ENCODE results near the gene SORCS2. TPM values are rescaled to one million over a fixed set of nuclear protein-coding genes. Genes with fewer than 3 reads are reported as not detected.

The SORCS2 gene
- total RNA-seq, 2 experiments from 2014 or later = 0.03 TPM; not detected in 1

GRCh38 chr4:7581477-7581876 lies 389.1 kb downstream of the SORCS2 start:
- CTCF ChIA-PET (ENCODE audit: unreplicated experiment) = no interaction called here

DNA sequence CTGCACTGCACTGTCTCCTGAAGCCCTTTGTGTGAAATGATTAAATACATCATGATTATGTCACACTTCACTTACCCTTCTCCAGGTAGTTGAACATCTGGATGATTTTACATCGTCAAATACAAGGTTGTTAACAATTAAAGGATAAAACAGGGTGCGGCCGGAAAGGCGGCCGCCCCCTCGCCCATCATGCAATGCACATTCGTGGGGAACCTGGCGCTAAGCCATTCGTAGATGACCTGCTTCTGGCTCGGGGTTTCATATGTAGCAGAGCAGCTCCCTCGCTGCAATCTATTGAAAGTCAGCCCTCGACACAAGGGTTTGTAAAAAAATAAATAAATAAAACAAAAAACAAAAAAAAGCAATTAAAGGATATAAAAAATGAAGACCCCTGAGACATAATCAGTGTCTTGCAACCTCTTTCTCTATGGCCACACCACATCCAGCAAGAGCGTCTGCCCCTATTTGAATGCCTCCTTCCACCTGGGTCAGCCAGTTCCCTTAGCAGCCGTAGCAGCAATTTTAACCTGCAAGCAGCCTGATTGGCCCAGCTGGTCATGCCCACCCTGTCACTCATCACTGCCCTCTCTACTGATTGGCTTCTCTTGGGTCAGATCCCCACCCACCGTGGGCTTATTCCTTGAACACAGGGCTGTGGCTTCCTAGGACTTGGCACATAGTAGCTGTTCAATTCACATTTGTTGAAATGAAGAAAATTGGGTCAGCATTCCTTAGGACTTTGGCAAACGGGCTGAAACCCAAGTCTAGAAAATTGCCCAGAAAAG lies 390.2 kb downstream of the SORCS2 start:
- no peaks in the 10 kb centered on the region for H3K79me2 ChIP-seq (ENCODE audit: insufficient read depth, low read depth, low read length)
- no peak for TF ChIP-seq EZH2phosphoT487 (IDR thresholded peaks at IDR 0.05; ENCODE audit: borderline replicate concordance, low read depth, low read length)
- TF ChIP-seq, protein P1, sequence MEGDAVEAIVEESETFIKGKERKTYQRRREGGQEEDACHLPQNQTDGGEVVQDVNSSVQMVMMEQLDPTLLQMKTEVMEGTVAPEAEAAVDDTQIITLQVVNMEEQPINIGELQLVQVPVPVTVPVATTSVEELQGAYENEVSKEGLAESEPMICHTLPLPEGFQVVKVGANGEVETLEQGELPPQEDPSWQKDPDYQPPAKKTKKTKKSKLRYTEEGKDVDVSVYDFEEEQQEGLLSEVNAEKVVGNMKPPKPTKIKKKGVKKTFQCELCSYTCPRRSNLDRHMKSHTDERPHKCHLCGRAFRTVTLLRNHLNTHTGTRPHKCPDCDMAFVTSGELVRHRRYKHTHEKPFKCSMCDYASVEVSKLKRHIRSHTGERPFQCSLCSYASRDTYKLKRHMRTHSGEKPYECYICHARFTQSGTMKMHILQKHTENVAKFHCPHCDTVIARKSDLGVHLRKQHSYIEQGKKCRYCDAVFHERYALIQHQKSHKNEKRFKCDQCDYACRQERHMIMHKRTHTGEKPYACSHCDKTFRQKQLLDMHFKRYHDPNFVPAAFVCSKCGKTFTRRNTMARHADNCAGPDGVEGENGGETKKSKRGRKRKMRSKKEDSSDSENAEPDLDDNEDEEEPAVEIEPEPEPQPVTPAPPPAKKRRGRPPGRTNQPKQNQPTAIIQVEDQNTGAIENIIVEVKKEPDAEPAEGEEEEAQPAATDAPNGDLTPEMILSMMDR (conservative IDR thresholded peaks at IDR 0.05; ENCODE audit: low read length) = no peak
- ChIA-PET POLR2A (no interaction called here), CTCF (ENCODE audit: unreplicated experiment) (no interaction called here)
- no peak overlapping the region for H2AFZ ChIP-seq (ENCODE audit: low read length)
- no peaks in the 10 kb centered on the region for H3K9me2 ChIP-seq (ENCODE audit: insufficient read depth, low read length)
- BruUV-seq (replicated peaks) = no TSS peak
- no peaks in the 10 kb centered on the region for H3K9me3 ChIP-seq (ENCODE audit: low read length)
- no peak overlapping the region for H3K4me3 ChIP-seq (ENCODE audit: low read depth, low read length, poor library complexity, severe bottlenecking)
- H3K36me3 ChIP-seq (ENCODE audit: insufficient read depth, low read length) = no peaks in the 10 kb centered on the region
- no peaks in the 10 kb centered on the region for H3K4me1 ChIP-seq (ENCODE audit: insufficient read depth, low read length, poor library complexity, severe bottlenecking)
- intact Hi-C loops (cut with micrococcal nuclease; ENCODE audit: unreplicated experiment) = no loop called here
- H3K27ac ChIP-seq (ENCODE audit: low read depth, low read length, poor library complexity, severe bottlenecking) = no peak overlapping the region
- DNase-seq (ENCODE audit: low spot score) = no peak
- no peak overlapping the region for H3K4me2 ChIP-seq (ENCODE audit: low read length)
- H4K20me1 ChIP-seq (ENCODE audit: insufficient read depth, low read length) = no peaks in the 10 kb centered on the region

More at GRCh38 chr4:7581477-7581876, 389.1 kb downstream of the SORCS2 start:
- Histone ChIP-seq H3K36me3 (ENCODE audit: insufficient read depth, low read length) (no peaks in the 10 kb centered on the region), H3K9me2 (ENCODE audit: insufficient read depth, low read length) (no peaks in the 10 kb centered on the region), H2AFZ (ENCODE audit: low read length) (no peak overlapping the region), H3K79me2 (ENCODE audit: insufficient read depth, low read depth, low read length) (no peaks in the 10 kb centered on the region), H3K9me3 (ENCODE audit: low read length) (no peaks in the 10 kb centered on the region), H3K4me2 (ENCODE audit: low read length) (no peak overlapping the region), H3K27ac (ENCODE audit: low read depth, low read length, poor library complexity, severe bottlenecking) (no peak overlapping the region), H4K20me1 (ENCODE audit: insufficient read depth, low read length) (no peaks in the 10 kb centered on the region), H3K4me1 (ENCODE audit: insufficient read depth, low read length, poor library complexity, severe bottlenecking) (no peaks in the 10 kb centered on the region), H3K4me3 (ENCODE audit: low read depth, low read length, poor library complexity, severe bottlenecking) (no peak overlapping the region)
- TF ChIP-seq, protein P1 (conservative IDR thresholded peaks at IDR 0.05; ENCODE audit: low read length) = no peak
- TF ChIP-seq EZH2phosphoT487 (IDR thresholded peaks at IDR 0.05; ENCODE audit: borderline replicate concordance, low read depth, low read length) = no peak
- POLR2A ChIA-PET = no interaction called here
- no TSS peak for BruUV-seq (replicated peaks)
- peak; percentile 25 for DNase-seq (ENCODE audit: low spot score)
- intact Hi-C loops (cut with micrococcal nuclease; ENCODE audit: unreplicated experiment) = no loop called here

DNA sequence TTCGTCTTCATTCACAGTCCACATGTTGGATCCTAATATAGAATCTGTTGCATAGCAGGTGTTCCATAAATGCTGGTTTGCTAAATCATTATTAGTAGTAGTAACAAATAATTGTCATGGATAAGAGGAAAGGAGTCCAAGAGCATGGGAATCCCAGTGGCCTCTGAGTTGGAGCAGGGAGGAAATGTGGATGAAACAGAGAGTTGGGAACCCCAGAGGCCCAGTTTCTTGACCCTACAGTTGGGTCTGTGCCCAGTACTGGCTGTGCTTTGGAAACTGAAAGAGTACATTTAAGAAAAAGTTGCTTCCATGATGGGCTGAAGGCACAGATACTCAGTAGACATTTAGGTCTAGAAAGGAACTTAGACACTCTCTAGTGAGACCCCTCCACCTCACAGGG lies 391.8 kb downstream of the SORCS2 start:
- H3K36me3 ChIP-seq (ENCODE audit: insufficient read depth, low read length) = no peaks in the 10 kb centered on the region
- DNase-seq (ENCODE audit: low spot score) = no peak
- no peak overlapping the region for H3K27ac ChIP-seq (ENCODE audit: low read depth, low read length, poor library complexity, severe bottlenecking)
- no peak overlapping the region for H3K4me3 ChIP-seq (ENCODE audit: low read depth, low read length, poor library complexity, severe bottlenecking)
- ChIA-PET POLR2A (no interaction called here), CTCF (ENCODE audit: unreplicated experiment) (no interaction called here)
- H4K20me1 ChIP-seq (ENCODE audit: insufficient read depth, low read length) = no peaks in the 10 kb centered on the region
- no peak overlapping the region for H2AFZ ChIP-seq (ENCODE audit: low read length)
- no peaks in the 10 kb centered on the region for H3K9me2 ChIP-seq (ENCODE audit: insufficient read depth, low read length)
- intact Hi-C loops (cut with micrococcal nuclease; ENCODE audit: unreplicated experiment) = no loop called here
- no peaks in the 10 kb centered on the region for H3K79me2 ChIP-seq (ENCODE audit: insufficient read depth, low read depth, low read length)
- TF ChIP-seq EZH2phosphoT487 (IDR thresholded peaks at IDR 0.05; ENCODE audit: borderline replicate concordance, low read depth, low read length) = no peak
- TF ChIP-seq, protein P1 (conservative IDR thresholded peaks at IDR 0.05; ENCODE audit: low read length) = no peak
- H3K4me2 ChIP-seq (ENCODE audit: low read length) = no peak overlapping the region
- no peaks in the 10 kb centered on the region for H3K4me1 ChIP-seq (ENCODE audit: insufficient read depth, low read length, poor library complexity, severe bottlenecking)
- no peaks in the 10 kb centered on the region for H3K9me3 ChIP-seq (ENCODE audit: low read length)
- no TSS peak for BruUV-seq (replicated peaks)

All from OCI-LY7 (cell line).